Activated CD4-positive, alpha-beta memory T cell treated with anti-CD3 and anti-CD28 coated beads for 36 hours (primary cell): Measurements from ENCODE around the gene SLC9A7. TPM values are rescaled to one million over a fixed set of nuclear protein-coding genes. Genes with fewer than 3 reads are reported as not detected.
A peak's percentile ranks its signal among the peaks of the same experiment; 100 is the strongest.

Source experiments
- CTCF ChIA-PET: fragments of 350-600 bp; sonication (Branson Sonifier 250); formaldehyde crosslinking; loops from one replicate; lab custom pipeline; 2021; ENCODE audit warnings: antibody characterized with exemption, inconsistent platforms; lab: Charles Lee
- POLR2A ChIA-PET: fragments of 350-600 bp; sonication (Branson Sonifier 250); formaldehyde crosslinking; loops from one replicate; lab custom pipeline; 2021; ENCODE audit warnings: antibody characterized with exemption; lab: Charles Lee
- DNase-seq: peaks from one replicate; pipeline ENCODE4 v3.0.0-alpha.2; 2020
- H3K27ac Mint-ChIP-seq: one replicate; pipeline ENCODE4 v1.8.0; 2021; ENCODE audit warnings: mixed read lengths
- H3K27me3 Mint-ChIP-seq: one replicate; pipeline ENCODE4 v1.8.0; 2021; ENCODE audit warnings: mixed read lengths
- H3K36me3 Mint-ChIP-seq: one replicate; pipeline ENCODE4 v1.8.0; 2021; ENCODE audit warnings: mixed read lengths
- H3K4me1 Mint-ChIP-seq: one replicate; pipeline ENCODE4 v1.8.0; 2021; ENCODE audit warnings: low read depth, mixed read lengths
- H3K4me3 Mint-ChIP-seq: one replicate; pipeline ENCODE4 v1.8.0; 2021; ENCODE audit warnings: mild to moderate bottlenecking, mixed read lengths
- H3K9me3 Mint-ChIP-seq: one replicate; pipeline ENCODE4 v1.8.0; 2021; ENCODE audit warnings: mixed read lengths
- intact Hi-C: fragments of 100-400 bp; cut with micrococcal nuclease; formaldehyde crosslinking; loops from one replicate; pipeline ENCODE4 v1.15.1; 2023
- total RNA-seq, 2 experiments: library from RNA; stranded (reverse); gene quantifications; one replicate each; pipeline ENCODE4 v1.2.3, GENCODE V29; 2021

Gene SLC9A7
- total RNA-seq, 2 experiments from 2014 or later: 17.7 to 17.8 TPM

DNA sequence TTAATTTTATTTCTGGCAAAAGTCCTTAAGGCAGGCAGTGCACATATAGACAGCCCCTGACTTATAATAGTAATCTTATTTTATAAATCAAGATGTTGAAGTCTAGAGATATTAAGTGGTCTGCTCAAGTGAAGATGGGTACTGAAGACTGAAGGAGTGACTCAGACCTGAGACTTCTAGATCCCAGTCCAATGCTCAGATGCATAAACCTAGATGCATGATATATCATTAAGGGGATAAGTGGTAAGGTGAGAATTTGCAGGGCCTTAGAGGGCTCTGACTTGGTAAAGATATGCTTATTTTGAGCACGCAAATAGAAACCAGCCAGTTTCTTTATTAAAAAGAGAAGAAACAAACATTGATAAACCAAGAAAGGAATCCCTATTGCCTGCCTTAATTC lies 42.9 kb downstream of the SLC9A7 start:
- Mint-ChIP-seq H3K4me1 (peaks cover 55% of the 10 kb centered on the region), H3K27ac (no peak overlapping the region), H3K27me3 (no peaks in the 10 kb centered on the region), H3K36me3 (peaks cover 4% of the 10 kb centered on the region), H3K9me3 (no peaks in the 10 kb centered on the region), H3K4me3 (no peak overlapping the region)
- intact Hi-C loops: loop anchor here (10.0 kb wide), 1 partner anchor 79 kb away; no protein-coding TSS in a partner anchor
- POLR2A ChIA-PET: no interaction called here
- no peak for DNase-seq
- CTCF ChIA-PET: interaction anchor here (0.8 kb wide), 1 partner anchor 120 kb away, joined by 3 read pairs; no protein-coding TSS in a partner anchor

DNA sequence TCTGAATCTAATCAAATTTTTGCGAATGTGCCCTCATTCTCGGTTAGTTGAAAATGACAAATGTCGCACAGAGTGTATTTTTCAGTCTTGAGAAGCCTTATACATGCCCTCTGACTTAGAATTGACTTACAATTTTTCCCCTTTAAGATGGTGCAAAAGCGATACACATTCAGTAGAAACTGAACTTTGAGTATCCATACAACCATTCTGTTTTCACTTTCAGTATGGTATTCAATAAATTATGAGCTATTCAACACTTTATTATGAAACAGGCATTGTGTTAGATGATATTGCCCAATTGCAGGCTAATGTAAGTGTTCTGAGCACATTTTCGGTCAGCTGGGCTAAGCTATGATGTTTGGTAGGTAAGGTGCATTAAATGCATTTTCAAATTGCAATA lies 43.4 kb downstream of the SLC9A7 start:
- H3K27me3 Mint-ChIP-seq: no peaks in the 10 kb centered on the region
- peaks cover 59% of the 10 kb centered on the region for H3K4me1 Mint-ChIP-seq
- CTCF ChIA-PET: interaction anchor here (0.8 kb wide), 1 partner anchor 121 kb away, joined by 3 read pairs; no protein-coding TSS in a partner anchor
- no peak overlapping the region for H3K27ac Mint-ChIP-seq
- H3K4me3 Mint-ChIP-seq: no peak overlapping the region
- peaks cover 4% of the 10 kb centered on the region for H3K36me3 Mint-ChIP-seq
- H3K9me3 Mint-ChIP-seq: no peaks in the 10 kb centered on the region
- intact Hi-C loops: loop anchor here (10.0 kb wide), 1 partner anchor 79 kb away; no protein-coding TSS in a partner anchor
- no peak for DNase-seq
- POLR2A ChIA-PET: no interaction called here

DNA sequence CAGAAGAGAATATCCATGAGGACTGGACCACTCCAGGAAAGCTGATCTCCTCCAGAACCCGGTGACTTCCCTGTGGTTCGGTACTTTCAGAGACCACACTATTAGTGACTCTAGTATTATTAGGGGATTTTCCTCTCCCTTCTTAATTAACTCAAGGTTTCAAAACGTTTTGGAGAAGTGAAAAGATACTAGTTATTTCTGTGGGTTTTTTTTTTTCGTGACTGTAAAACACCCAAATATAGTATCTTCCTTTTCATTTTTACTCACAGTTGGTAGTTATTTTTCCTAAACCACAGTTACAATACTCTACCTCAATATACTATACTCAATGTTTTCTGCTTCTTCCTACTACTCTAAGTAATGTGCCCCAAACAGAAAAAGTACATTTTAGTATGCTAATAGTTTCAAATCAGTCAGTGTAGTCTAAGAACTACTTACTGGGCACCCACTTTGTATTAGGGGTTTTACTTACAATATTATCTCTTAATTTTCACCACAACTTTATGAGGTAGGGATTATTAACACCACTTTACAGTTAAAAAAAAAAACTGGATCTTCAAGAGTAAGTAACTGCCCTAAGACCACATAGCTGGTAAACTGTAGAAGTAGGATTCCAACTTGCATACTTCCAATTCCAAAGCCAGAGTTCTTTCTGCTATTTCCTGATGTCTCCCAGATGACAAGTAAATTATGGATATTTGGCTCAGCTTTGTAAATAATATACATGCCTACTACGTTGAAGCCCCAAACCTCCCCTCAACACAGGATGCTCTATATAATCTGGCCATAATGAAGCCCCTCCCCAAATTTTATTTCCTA lies 45.0 kb downstream of the SLC9A7 start:
- ChIA-PET POLR2A (interaction anchor here (0.7 kb wide), 1 partner anchor 10 kb away, joined by 3 read pairs; no protein-coding TSS in a partner anchor), CTCF (no interaction called here)
- no peak overlapping the region for H3K4me3 Mint-ChIP-seq
- no peaks in the 10 kb centered on the region for H3K9me3 Mint-ChIP-seq
- intact Hi-C loops: loop anchor here (5.0 to 10.0 kb wide), 3 partner anchors 43 to 127 kb away; partner anchors contain the start of gene SLC9A7
- H3K36me3 Mint-ChIP-seq: peaks cover 4% of the 10 kb centered on the region
- H3K4me1 Mint-ChIP-seq: peaks cover 65% of the 10 kb centered on the region
- peak overlapping the region; percentile 33 for H3K27ac Mint-ChIP-seq
- DNase-seq: no peak
- no peaks in the 10 kb centered on the region for H3K27me3 Mint-ChIP-seq

DNA sequence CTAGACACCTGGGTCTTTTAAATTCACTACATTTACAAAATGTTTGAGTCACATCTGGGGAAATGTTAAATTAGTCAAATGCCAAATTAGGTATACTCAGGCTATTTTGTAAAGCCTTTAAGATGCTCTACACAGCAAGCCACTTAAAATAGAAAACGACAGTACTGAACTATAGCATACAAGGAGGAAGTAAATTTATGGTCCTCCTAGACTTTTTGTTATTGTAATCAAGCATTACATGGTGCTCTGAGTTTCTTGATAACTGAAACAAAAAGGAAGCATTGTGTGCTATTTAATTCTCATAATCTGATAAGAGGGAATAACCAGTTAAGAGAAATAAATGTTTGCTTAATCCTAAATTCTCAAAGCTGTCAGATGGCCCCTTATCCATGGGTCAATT lies 46.2 kb downstream of the SLC9A7 start:
- CTCF ChIA-PET: no interaction called here
- H3K27ac Mint-ChIP-seq: no peak overlapping the region

DNA sequence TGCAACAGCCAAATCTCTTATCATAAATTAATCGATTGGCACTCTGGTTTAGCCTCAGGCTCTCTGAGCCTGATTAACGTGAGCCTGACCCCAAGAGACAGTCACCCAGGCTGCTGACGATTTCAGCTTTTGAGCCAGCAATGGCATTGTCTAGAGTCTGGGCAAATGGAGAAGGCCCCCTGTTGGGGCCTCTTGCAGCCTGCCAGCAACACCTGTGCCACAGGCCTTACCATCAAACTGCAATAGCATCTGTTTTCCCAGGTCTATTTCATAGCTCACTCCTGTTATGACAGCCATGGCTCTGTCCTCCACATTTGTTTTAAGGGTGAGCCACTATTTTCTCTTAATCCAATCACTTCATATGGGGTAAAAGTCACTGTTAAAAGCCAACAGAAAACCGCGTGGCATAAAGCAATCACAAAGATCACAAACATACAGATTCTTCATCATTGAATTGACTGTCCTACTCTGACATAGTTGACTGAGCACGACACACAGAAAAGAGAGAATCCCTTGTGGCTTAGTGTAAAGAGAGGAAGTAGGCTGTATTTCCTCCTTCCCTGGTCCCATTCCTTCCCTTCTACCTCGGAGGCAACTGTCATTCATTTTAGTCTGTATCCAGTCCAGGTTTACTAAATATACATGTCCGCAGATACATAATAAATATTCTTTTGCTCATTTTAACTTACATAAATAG lies 47.8 kb downstream of the SLC9A7 start:
- peak; percentile 39 for DNase-seq
- peaks cover 72% of the 10 kb centered on the region for H3K4me1 Mint-ChIP-seq
- peak overlapping the region; percentile 44 for H3K27ac Mint-ChIP-seq
- no peak overlapping the region for H3K4me3 Mint-ChIP-seq
- H3K27me3 Mint-ChIP-seq: no peaks in the 10 kb centered on the region
- H3K9me3 Mint-ChIP-seq: no peaks in the 10 kb centered on the region
- POLR2A ChIA-PET: no interaction called here
- intact Hi-C loops: loop anchor here (5.0 to 10.0 kb wide), 3 partner anchors 46 to 124 kb away; partner anchors contain the start of gene SLC9A7
- H3K36me3 Mint-ChIP-seq: peaks cover 4% of the 10 kb centered on the region
- CTCF ChIA-PET: no interaction called here

More for the DNA sequence above, 46.2 kb downstream of the SLC9A7 start:
- Mint-ChIP-seq H3K4me1 (peaks cover 70% of the 10 kb centered on the region), H3K4me3 (no peak overlapping the region), H3K27me3 (no peaks in the 10 kb centered on the region), H3K36me3 (peaks cover 5% of the 10 kb centered on the region), H3K9me3 (no peaks in the 10 kb centered on the region)
- intact Hi-C loops: loop anchor here (5.0 to 10.0 kb wide), 3 partner anchors 45 to 125 kb away; partner anchors contain the start of gene SLC9A7
- no peak for DNase-seq
- POLR2A ChIA-PET: no interaction called here

DNA sequence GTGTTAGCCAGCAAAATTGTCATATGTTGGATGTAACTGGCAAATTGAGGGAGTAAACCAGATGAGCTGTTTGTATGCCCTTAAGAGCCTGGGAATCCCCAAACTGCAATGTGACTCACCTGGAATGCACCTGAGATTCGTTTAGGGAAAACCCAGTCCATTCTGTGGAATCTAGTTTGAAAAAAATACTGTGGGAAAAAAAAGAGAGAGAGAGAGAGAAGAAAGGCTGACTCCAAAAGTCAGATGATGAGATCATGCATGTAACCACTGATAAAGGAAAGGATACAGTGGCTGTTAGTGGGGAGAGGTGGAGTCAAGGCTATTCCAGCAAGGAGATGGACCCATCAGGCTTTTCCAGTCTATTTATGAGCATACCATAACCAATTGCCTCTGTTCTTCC lies 48.5 kb downstream of the SLC9A7 start:
- Mint-ChIP-seq H3K27me3 (no peaks in the 10 kb centered on the region), H3K36me3 (peaks cover 4% of the 10 kb centered on the region), H3K4me3 (no peak overlapping the region), H3K9me3 (no peaks in the 10 kb centered on the region), H3K27ac (peak overlapping the region; percentile 44), H3K4me1 (peaks cover 72% of the 10 kb centered on the region)
- POLR2A ChIA-PET: no interaction called here
- peak; percentile 14 for DNase-seq
- intact Hi-C loops: loop anchor here (5.0 to 10.0 kb wide), 3 partner anchors 47 to 123 kb away; partner anchors contain the start of gene SLC9A7
- CTCF ChIA-PET: no interaction called here

DNA sequence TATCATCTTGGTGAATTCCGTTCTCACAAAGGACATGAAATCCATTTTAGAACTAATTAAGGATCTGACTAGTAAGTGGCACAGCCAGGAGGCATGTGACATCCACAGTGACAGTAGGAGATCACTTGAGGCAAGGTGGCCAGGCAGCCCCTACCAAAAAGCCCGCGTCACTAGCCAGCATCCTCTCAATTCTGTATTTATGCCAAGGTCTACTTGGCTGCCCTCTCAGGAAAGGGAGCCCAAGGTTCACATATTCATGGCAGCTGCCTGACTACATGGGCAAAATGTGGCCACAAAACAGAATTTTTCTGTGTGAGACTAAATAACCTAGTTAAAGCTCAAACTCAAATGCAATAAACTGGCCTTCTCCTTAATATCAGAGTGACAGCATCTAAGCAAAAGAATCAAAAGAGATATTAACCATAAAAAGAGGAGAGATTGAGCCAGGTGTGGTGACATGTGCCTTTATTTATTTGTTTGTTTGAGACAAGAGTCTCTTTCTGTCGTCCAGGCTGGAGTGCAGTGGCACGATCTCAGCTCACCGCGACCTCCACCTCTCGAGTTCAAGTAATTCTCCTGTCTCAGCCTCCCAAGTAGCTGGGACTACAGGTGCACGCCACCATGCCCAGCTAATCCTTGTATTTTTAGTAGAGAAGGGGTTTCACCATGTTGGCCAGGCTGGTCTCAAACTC lies 51.5 kb downstream of the SLC9A7 start:
- Mint-ChIP-seq H3K36me3 (peaks cover 4% of the 10 kb centered on the region), H3K4me3 (no peak overlapping the region), H3K9me3 (no peaks in the 10 kb centered on the region), H3K4me1 (peaks cover 74% of the 10 kb centered on the region), H3K27me3 (no peaks in the 10 kb centered on the region), H3K27ac (no peak overlapping the region)
- DNase-seq: no peak
- CTCF ChIA-PET: no interaction called here
- intact Hi-C loops: no loop called here
- POLR2A ChIA-PET: no interaction called here

DNA sequence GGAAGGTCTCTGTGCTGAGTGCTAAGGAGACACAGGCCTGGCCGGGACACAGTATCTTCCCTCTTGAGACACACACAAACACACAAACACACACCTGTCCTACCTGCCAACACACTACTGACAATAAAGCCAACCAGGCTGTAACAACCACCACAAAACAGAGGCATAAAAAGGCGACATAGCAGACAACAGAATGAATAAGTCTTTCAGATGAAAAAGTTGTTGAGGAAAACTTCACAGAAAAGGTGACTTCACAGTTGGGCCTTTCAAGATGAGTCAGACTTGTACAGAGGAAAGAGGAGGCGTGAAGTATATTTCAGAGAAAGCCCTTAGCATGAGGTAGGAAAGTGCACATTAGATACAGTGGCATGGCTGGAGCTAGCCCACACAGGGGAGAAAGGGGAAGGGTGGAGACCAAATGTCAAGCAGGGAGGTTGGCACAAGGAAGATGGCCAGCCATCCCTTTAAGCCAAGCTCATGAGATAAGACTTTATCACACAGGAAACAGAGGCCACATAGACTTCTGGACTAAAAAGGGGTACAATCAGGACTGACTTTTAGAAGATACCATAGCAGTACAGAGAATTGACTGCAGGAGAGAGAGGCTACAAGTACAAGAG lies 54.0 kb downstream of the SLC9A7 start:
- intact Hi-C loops: loop anchor here (2.0 kb wide), 2 partner anchors 18 to 132 kb away; partner anchors contain the start of gene CHST7
- ChIA-PET POLR2A (no interaction called here), CTCF (interaction anchor here (1.4 kb wide), 1 partner anchor 19 kb away, joined by 5 read pairs; no protein-coding TSS in a partner anchor)
- H3K9me3 Mint-ChIP-seq: no peaks in the 10 kb centered on the region
- peaks cover 6% of the 10 kb centered on the region for H3K36me3 Mint-ChIP-seq
- DNase-seq: peak; percentile 49
- H3K4me1 Mint-ChIP-seq: peaks cover 54% of the 10 kb centered on the region
- H3K27ac Mint-ChIP-seq: peak overlapping the region; percentile 94
- H3K27me3 Mint-ChIP-seq: no peaks in the 10 kb centered on the region
- peak overlapping the region; percentile 62 for H3K4me3 Mint-ChIP-seq

DNA sequence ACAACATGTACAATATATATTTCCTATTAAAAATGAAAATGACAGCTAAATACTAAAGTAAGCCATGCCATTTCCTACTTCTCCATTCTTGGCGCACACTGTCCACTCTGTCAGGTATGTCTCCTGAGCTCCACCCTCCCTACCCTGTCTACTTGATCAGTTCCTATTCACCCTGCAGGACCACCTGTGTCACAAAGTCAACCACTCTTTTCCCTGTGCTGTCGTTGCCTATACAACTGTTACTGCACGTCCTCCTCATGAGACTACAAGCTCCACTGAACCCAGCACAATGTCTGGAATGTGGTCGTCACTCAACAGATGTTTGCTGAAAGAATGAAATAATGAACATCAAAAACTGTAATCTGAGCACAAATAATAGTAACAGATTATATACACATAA lies 54.9 kb downstream of the SLC9A7 start:
- CTCF ChIA-PET: interaction anchor here (1.4 kb wide), 1 partner anchor 19 kb away, joined by 5 read pairs; no protein-coding TSS in a partner anchor

DNA sequence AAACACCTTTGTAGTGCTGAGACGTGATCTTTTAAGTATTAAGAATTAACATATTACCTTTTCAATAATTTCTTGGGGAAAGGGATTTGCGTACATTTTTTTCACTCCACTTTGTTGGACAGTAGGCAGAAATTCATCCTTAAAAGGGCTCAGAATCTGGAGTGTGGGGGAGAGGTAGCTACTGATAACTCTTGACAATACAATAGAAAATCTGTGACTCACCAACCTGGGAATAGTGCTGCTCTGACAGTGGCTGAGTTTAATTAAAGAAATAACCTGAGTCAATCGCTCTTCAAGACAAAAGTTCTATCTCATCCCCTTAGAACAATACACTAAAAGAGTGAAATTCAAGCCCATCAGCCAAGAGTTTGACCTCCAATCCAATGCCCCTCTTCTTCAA lies 60.2 kb downstream of the SLC9A7 start:
- peaks cover 3% of the 10 kb centered on the region for H3K36me3 Mint-ChIP-seq
- no peak overlapping the region for H3K27ac Mint-ChIP-seq
- DNase-seq: no peak
- H3K27me3 Mint-ChIP-seq: no peaks in the 10 kb centered on the region
- intact Hi-C loops: no loop called here
- ChIA-PET POLR2A (no interaction called here), CTCF (no interaction called here)
- H3K9me3 Mint-ChIP-seq: no peaks in the 10 kb centered on the region
- H3K4me3 Mint-ChIP-seq: no peak overlapping the region
- peaks cover 20% of the 10 kb centered on the region for H3K4me1 Mint-ChIP-seq

More for the DNA sequence above, 54.9 kb downstream of the SLC9A7 start:
- no peak for DNase-seq
- POLR2A ChIA-PET: interaction anchor here (0.5 kb wide), 1 partner anchor 10 kb away, joined by 3 read pairs; no protein-coding TSS in a partner anchor
- Mint-ChIP-seq H3K4me3 (no peak overlapping the region), H3K4me1 (peaks cover 49% of the 10 kb centered on the region), H3K27ac (peak overlapping the region; percentile 45), H3K9me3 (no peaks in the 10 kb centered on the region), H3K27me3 (no peaks in the 10 kb centered on the region), H3K36me3 (peaks cover 6% of the 10 kb centered on the region)
- intact Hi-C loops: loop anchor here (2.0 kb wide), 2 partner anchors 17 to 131 kb away; partner anchors contain the start of gene CHST7

DNA sequence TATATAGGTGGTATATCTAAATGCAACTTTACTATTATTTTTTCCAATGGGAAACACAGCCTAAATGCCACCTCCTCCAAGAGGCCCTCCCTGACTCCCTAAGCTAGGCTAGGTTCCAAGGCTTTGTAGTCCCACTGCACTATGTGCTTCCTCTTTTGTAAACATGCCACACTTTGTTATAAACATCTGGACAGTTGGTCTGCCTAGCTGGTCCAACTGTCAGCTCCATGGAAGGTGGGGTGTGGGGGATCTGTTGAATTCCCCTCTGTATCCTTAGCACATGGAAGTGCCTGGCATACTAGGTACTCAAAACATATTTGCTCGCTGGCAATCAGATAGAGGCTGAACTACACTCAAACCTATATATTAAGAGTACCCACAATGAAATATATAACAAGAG lies 63.4 kb downstream of the SLC9A7 start:
- ChIA-PET POLR2A (no interaction called here), CTCF (no interaction called here)

More for the DNA sequence above, 63.4 kb downstream of the SLC9A7 start:
- no peak overlapping the region for H3K4me3 Mint-ChIP-seq
- H3K27me3 Mint-ChIP-seq: no peaks in the 10 kb centered on the region
- peaks cover 7% of the 10 kb centered on the region for H3K4me1 Mint-ChIP-seq
- no peak for DNase-seq
- no peak overlapping the region for H3K27ac Mint-ChIP-seq
- intact Hi-C loops: no loop called here
- H3K36me3 Mint-ChIP-seq: peaks cover 2% of the 10 kb centered on the region
- no peaks in the 10 kb centered on the region for H3K9me3 Mint-ChIP-seq
